CD4-positive, alpha-beta T cell treated with Interleukin-15 for 4 hours (primary cell): ENCODE measurements around the gene RFX8.

Experiments used
- DNase-seq: peaks from one replicate; pipeline ENCODE4 v3.0.0-alpha.2; 2020; ENCODE audit warnings: low spot score

RFX8 gene

GRCh38 chr2:101410114-101410513 is 64.8 kb downstream of the RFX8 start:
- DNase-seq: no peak

GRCh38 chr2:101409699-101410098 is 65.2 kb downstream of the RFX8 start:
- no peak for DNase-seq

GRCh38 chr2:101408925-101409324 is 66.0 kb downstream of the RFX8 start:
- no peak for DNase-seq

- no peak for DNase-seq
Observed at GRCh38 chr2:101405351-101405899, 69.5 kb downstream of the RFX8 start.

GRCh38 chr2:101403745-101404144 is 71.2 kb downstream of the RFX8 start:
- DNase-seq: no peak

GRCh38 chr2:101402630-101403029 is 72.3 kb downstream of the RFX8 start:
- DNase-seq: no peak

GRCh38 chr2:101401906-101402305 is 73.0 kb downstream of the RFX8 start:
- DNase-seq: no peak

- DNase-seq: no peak
Observed at GRCh38 chr2:101401326-101401665, 73.6 kb downstream of the RFX8 start.

- DNase-seq: no peak
Observed at GRCh38 chr2:101400506-101401325, 74.2 kb downstream of the RFX8 start.

- no peak for DNase-seq
Observed at GRCh38 chr2:101400048-101400447, 74.9 kb downstream of the RFX8 start.

GRCh38 chr2:101399021-101399799 is 75.7 kb downstream of the RFX8 start:
- no peak for DNase-seq

GRCh38 chr2:101398116-101398821 is 76.6 kb downstream of the RFX8 start:
- no peak for DNase-seq

- no peak for DNase-seq
Observed at GRCh38 chr2:101396316-101396717, 78.6 kb downstream of the RFX8 start.

- DNase-seq: no peak
Observed at GRCh38 chr2:101395545-101396315, 79.2 kb downstream of the RFX8 start.

GRCh38 chr2:101388232-101388631 is 86.7 kb downstream of the RFX8 start:
- no peak for DNase-seq

- peak; percentile 39 for DNase-seq
Observed at GRCh38 chr2:101387151-101387834, 87.6 kb downstream of the RFX8 start, which contains the start of gene CREG2. TSS of gene CREG2 (minus strand) at chr2:101387503. CDS start at chr2:101387457, 46 bp downstream.

- DNase-seq: no peak
Observed at GRCh38 chr2:101386599-101387150, 88.2 kb downstream of the RFX8 start.

- no peak for DNase-seq
Observed at GRCh38 chr2:101383016-101383541, 91.8 kb downstream of the RFX8 start.

- no peak for DNase-seq
Observed at GRCh38 chr2:101382442-101382841, 92.5 kb downstream of the RFX8 start.

GRCh38 chr2:101380376-101380775 is 94.5 kb downstream of the RFX8 start:
- DNase-seq: no peak
